HFFc6 (cell line): ENCODE results near the gene TECR. TPM values are rescaled to one million over a fixed set of nuclear protein-coding genes. Genes with fewer than 3 reads are reported as not detected.
"Not testable (repeated sequence)": the region's sequence is repeated elsewhere in the genome, so short reads cannot be mapped to it uniquely, and the experiment has no call there.

Experiments
- DNase-seq: peaks from one replicate; pipeline ENCODE4 v3.0.0-alpha.2; 2018
- H3K27ac Mint-ChIP-seq: 2 replicates; pipeline ENCODE4 v1.8.0; 2020; ENCODE audit warnings: mild to moderate bottlenecking, mixed read lengths
- H3K27me3 Mint-ChIP-seq: 2 replicates; pipeline ENCODE4 v1.8.0; 2021; ENCODE audit warnings: mild to moderate bottlenecking, moderate library complexity, mixed read lengths; ENCODE audit not compliant: insufficient read depth
- H3K36me3 Mint-ChIP-seq: 2 replicates; pipeline ENCODE4 v1.8.0; 2021; ENCODE audit warnings: low read depth, mixed read lengths
- H3K4me1 Mint-ChIP-seq: 2 replicates; pipeline ENCODE4 v1.8.0; 2020; ENCODE audit warnings: low read depth, mixed read lengths
- H3K4me3 Mint-ChIP-seq: 2 replicates; pipeline ENCODE4 v1.8.0; 2020; ENCODE audit warnings: mild to moderate bottlenecking, moderate library complexity, mixed read lengths
- H3K9me3 Mint-ChIP-seq: 2 replicates; pipeline ENCODE4 v1.8.0; 2020; ENCODE audit warnings: mild to moderate bottlenecking, mixed read lengths
- total RNA-seq, 6 experiments: library from RNA; stranded (reverse); fragmentation: NEBNext Ultra II Directional; extraction: Animal tissue kit (Norgen Biotek cat#: 25700); gene quantifications; 2 replicates in 1 of 6; 3 replicates in 5 of 6; pipeline ENCODE4 v1.2.3, GENCODE V29; 2021
- TF ChIP-seq, protein P1 (sequence below): fragments of 200-600 bp; sonication (generic); IDR thresholded peaks from 2 replicates; pipeline ENCODE4 v1.5.0; 2021; ENCODE audit warnings: antibody characterized with exemption, mild to moderate bottlenecking

Gene TECR
- total RNA-seq, 6 experiments from 2014 or later = 101 to 132 (median 118) TPM

DNA sequence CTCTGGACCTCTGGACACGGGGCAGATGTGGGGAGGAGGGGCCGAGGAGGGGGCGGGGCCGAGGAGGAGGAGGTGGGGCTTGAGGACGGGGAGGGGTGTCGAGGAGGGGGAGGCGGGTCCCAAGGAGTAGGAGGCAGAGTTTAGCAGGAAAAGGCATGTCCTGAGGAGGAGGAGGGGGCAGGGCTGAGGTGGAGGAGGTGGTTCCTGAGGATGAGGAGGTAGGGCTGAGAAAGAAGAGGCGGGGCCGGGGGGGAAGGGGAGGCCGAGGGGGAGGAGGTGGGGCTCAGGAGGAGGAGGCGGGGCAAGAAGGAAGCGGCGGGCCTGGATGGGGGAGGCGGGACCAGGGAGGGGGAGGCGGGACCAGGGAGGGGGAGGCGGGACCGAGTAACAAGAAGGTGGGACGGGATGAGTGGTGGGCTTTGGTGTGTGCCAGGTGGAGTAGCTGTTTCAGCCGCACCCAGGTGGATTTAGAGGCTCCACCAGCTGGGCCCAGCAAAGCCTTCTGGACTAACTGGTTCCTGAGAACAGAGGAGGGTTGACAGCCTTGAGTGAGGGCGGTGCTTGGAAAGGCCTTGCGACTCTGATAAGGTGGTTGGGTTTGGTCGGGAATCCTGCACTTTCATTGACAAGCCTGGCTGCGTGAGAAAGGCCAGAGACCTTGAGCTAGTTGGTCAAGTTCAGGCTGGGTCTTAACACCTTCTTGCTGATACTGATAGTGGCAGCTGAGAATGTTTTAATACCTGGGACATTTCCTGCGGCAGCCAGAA, 7.7 kb downstream of the TECR start:
- no peaks in the 10 kb centered on the region for H3K36me3 Mint-ChIP-seq
- TF ChIP-seq, protein P1, sequence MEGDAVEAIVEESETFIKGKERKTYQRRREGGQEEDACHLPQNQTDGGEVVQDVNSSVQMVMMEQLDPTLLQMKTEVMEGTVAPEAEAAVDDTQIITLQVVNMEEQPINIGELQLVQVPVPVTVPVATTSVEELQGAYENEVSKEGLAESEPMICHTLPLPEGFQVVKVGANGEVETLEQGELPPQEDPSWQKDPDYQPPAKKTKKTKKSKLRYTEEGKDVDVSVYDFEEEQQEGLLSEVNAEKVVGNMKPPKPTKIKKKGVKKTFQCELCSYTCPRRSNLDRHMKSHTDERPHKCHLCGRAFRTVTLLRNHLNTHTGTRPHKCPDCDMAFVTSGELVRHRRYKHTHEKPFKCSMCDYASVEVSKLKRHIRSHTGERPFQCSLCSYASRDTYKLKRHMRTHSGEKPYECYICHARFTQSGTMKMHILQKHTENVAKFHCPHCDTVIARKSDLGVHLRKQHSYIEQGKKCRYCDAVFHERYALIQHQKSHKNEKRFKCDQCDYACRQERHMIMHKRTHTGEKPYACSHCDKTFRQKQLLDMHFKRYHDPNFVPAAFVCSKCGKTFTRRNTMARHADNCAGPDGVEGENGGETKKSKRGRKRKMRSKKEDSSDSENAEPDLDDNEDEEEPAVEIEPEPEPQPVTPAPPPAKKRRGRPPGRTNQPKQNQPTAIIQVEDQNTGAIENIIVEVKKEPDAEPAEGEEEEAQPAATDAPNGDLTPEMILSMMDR = no peak

DNA sequence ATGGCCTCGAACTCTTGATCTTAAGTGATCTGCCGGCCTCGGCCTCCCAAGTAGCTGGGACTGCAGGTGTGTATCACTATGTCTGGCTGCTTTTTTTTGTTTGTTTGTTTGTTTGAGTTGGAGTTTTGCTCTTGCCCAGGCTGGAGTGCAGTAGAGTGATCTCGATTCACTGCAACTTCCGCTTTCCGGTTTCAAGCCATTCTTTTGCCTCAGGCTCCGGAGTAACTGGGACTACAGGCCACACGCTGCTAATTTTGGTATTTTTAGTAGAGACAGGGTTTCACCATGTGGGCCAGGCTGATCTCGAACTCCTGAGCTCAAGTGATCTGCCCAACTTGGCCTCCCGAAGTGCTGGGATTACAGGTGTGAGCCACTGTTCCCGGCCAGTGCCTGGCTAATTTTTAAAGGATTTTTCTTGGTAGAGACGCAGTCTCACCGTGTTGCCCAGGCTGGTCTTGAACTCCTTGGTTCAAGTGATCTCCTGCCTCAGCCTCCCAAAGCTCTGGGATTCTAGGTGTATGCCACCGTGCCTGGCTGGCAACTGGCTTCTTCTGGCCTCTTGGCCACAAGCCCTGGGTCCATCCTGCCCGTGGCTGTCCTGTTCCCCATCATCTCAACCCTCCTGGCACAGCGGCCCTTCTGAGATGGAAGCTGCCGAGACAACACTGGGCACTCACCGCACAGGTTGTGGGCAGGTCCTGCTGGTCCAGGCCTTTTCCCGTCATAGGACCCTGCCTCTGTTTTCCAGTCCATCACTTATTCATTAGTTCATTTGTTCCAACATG, 11.5 kb downstream of the TECR start:
- Mint-ChIP-seq H3K9me3 (no peaks in the 10 kb centered on the region), H3K4me3 (no peak overlapping the region), H3K4me1 (peaks cover 8% of the 10 kb centered on the region), H3K27me3 (peaks cover 1% of the 10 kb centered on the region; the same call in 1 of the 2 replicates), H3K36me3 (no peaks in the 10 kb centered on the region), H3K27ac (no peak overlapping the region)
- no peak for DNase-seq
- TF ChIP-seq, protein P1 = no peak

More for the DNA sequence above, 7.7 kb downstream of the TECR start:
- DNase-seq = no peak
- H3K27ac Mint-ChIP-seq = no peak overlapping the region
- no peaks in the 10 kb centered on the region for H3K9me3 Mint-ChIP-seq
- no peak overlapping the region for H3K4me3 Mint-ChIP-seq
- H3K27me3 Mint-ChIP-seq = no peaks in the 10 kb centered on the region
- H3K4me1 Mint-ChIP-seq = peaks cover 7% of the 10 kb centered on the region; the same call in 1 of the 2 replicates

DNA sequence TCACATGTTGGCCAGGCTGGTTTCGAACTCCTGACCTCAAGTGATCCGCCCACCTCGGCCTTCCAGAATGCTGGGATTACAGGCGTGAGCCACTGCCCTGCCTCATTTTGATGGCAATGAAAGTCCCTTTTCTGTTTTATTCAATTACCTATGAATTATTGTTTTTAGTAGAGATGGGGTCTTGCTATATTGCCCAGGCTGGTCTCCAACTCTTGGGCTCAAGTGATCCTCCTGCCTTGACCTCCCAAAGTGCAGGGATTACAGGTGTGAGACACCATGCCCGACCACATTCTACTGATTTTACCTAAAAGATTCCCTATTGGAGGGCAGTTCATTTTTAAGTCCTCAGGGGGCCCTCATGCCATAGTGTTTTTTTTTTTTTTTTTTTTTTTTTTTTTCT, 12.6 kb downstream of the TECR start:
- H3K4me3 Mint-ChIP-seq, H3K9me3 Mint-ChIP-seq, H3K27ac Mint-ChIP-seq, H3K4me1 Mint-ChIP-seq, DNase-seq, H3K27me3 Mint-ChIP-seq, H3K36me3 Mint-ChIP-seq: not testable (repeated sequence)

DNA sequence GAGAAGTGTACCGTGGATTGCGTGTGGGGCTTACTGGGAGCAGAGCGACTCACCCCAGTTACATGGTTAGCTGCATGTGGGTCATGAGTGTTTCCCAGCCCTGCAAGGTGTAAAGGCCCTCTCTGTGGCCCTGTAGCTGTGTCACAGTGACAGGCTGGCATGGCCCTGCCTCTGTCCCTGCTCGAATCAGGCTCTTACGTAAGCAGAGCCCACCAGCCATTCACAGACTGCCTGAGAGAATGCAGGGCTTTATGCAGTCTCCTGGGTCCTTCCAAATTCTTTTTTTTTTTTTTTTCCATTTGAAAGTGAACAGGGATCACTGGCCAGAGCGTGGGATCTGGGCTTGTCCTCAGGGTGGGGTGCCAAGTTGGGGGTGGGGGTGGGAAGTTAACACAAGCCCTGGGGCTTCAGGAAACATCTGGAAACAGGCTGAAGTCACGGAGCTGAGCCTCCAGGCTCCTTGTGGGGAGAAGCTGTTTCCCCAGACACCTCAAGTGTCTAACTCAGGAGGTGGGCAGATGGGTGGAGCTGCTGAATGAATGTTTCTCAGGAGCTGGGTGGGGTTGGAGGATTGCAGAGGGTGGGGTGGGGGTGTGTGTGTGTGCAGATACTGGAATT, 13.4 kb downstream of the TECR start:
- Mint-ChIP-seq H3K4me3 (no peak overlapping the region), H3K9me3 (no peaks in the 10 kb centered on the region), H3K36me3 (no peaks in the 10 kb centered on the region), H3K27ac (no peak overlapping the region; the same call in 1 of the 2 replicates), H3K27me3 (peaks cover 1% of the 10 kb centered on the region; the same call in 1 of the 2 replicates), H3K4me1 (peaks cover 7% of the 10 kb centered on the region)
- TF ChIP-seq, protein P1 = no peak
- DNase-seq = peak; percentile 32

DNA sequence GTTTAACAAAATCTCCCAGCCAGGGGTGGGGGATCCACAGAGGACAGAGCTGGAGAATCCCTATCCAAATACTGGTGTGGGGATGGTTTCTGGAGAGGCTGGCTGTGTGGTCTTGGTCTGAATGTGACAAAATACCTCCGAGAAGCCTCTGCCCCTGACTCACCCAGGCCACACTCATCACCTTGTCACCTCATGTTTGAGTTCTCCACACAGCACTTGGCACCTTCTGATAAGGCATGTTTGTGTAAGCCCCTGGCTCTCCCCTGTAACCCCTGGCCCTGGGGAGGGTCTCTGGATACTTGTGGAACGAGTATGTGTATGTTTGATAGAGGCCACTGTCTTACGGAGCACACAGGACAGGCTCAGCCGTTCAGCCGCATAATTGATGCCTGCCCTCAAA, 14.7 kb downstream of the TECR start:
- DNase-seq = no peak
- Mint-ChIP-seq H3K27me3 (peaks cover 1% of the 10 kb centered on the region; the same call in 1 of the 2 replicates), H3K36me3 (no peaks in the 10 kb centered on the region), H3K9me3 (no peaks in the 10 kb centered on the region), H3K4me1 (peaks cover 7% of the 10 kb centered on the region), H3K4me3 (no peak overlapping the region), H3K27ac (no peak overlapping the region)
- TF ChIP-seq, protein P1 = no peak
